ENCODE measurements around the gene FAM43A.

The FAM43A gene

DNA sequence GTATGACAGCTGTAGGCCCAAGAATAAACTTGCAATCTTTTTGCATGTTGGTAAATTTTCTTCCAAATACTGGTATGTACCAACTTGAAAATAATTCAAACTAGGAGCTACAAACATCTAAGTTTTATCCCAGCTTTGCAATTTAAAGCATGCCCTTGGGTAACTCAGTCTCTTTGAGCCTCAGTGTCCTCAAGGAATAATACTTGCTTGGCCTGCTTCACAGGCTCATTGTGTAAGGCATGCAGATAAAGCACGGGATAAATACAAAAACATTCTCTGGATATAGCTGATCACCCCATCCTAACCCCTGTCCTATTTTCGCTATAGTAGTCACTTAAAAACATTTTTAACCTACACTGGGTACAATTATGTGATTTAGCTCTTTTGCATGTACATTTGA, 42.9 kb upstream of the FAM43A start:
- no peak overlapping the region for H3K4me3 ChIP-seq (ENCODE audit: low read depth, low read length)
- DNase-seq (ENCODE audit: low read depth) = no peak
- TF ChIP-seq, protein P1, sequence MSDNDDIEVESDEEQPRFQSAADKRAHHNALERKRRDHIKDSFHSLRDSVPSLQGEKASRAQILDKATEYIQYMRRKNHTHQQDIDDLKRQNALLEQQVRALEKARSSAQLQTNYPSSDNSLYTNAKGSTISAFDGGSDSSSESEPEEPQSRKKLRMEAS (IDR thresholded peaks at IDR 0.05; ENCODE audit: low read depth, low read length) = no peak
- no peak for TF ChIP-seq POLR2A (IDR thresholded peaks at IDR 0.05; ENCODE audit: extremely low read depth, insufficient read length)
- no peak for TF ChIP-seq MYC (IDR thresholded peaks at IDR 0.05; ENCODE audit: low read depth, low read length)
- TF ChIP-seq, protein P2, sequence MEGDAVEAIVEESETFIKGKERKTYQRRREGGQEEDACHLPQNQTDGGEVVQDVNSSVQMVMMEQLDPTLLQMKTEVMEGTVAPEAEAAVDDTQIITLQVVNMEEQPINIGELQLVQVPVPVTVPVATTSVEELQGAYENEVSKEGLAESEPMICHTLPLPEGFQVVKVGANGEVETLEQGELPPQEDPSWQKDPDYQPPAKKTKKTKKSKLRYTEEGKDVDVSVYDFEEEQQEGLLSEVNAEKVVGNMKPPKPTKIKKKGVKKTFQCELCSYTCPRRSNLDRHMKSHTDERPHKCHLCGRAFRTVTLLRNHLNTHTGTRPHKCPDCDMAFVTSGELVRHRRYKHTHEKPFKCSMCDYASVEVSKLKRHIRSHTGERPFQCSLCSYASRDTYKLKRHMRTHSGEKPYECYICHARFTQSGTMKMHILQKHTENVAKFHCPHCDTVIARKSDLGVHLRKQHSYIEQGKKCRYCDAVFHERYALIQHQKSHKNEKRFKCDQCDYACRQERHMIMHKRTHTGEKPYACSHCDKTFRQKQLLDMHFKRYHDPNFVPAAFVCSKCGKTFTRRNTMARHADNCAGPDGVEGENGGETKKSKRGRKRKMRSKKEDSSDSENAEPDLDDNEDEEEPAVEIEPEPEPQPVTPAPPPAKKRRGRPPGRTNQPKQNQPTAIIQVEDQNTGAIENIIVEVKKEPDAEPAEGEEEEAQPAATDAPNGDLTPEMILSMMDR (IDR thresholded peaks at IDR 0.05; ENCODE audit: low read depth, low read length) = no peak

DNA sequence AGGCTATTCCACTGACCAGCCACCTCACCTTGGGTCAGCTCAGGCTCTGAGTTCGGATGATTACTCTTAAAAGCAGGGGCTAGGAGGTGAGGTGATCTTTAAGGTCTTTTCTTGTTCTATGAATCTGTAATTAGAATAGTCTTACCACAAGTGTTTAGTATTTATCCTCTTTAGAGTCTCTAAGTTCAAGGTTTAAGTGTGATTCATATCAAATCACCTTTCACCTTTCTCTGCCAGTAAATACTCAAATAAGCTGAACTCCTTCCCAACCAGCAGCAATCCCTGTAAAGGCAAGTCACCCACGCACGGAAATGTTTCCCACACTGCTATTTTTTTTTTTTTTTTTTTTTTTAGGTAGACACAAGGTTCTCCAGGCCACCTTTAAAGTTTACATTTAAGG, 37.9 kb upstream of the FAM43A start:
- TF ChIP-seq MYC (IDR thresholded peaks at IDR 0.05; ENCODE audit: low read depth, low read length) = no peak
- no peak for TF ChIP-seq POLR2A (IDR thresholded peaks at IDR 0.05; ENCODE audit: extremely low read depth, insufficient read length)
- TF ChIP-seq, protein P2 (IDR thresholded peaks at IDR 0.05; ENCODE audit: low read depth, low read length) = no peak
- TF ChIP-seq, protein P1 (IDR thresholded peaks at IDR 0.05; ENCODE audit: low read depth, low read length) = no peak
- no peak for DNase-seq (ENCODE audit: low read depth)
- H3K4me3 ChIP-seq (ENCODE audit: low read depth, low read length) = no peak overlapping the region

GRCh38 chr3:194654443-194654842, 31.2 kb upstream of the FAM43A start:
- TF ChIP-seq, protein P2 (IDR thresholded peaks at IDR 0.05; ENCODE audit: low read depth, low read length) = no peak
- TF ChIP-seq POLR2A (IDR thresholded peaks at IDR 0.05; ENCODE audit: extremely low read depth, insufficient read length) = no peak
- TF ChIP-seq, protein P1 (IDR thresholded peaks at IDR 0.05; ENCODE audit: low read depth, low read length) = no peak
- no peak for DNase-seq (ENCODE audit: low read depth)
- H3K4me3 ChIP-seq (ENCODE audit: low read depth, low read length) = no peak overlapping the region

- H3K4me3 ChIP-seq (ENCODE audit: low read depth, low read length) = no peak overlapping the region
- no peak for DNase-seq (ENCODE audit: low read depth)
- TF ChIP-seq, protein P2 (IDR thresholded peaks at IDR 0.05; ENCODE audit: low read depth, low read length) = no peak
- TF ChIP-seq, protein P1 (IDR thresholded peaks at IDR 0.05; ENCODE audit: low read depth, low read length) = no peak
- TF ChIP-seq POLR2A (IDR thresholded peaks at IDR 0.05; ENCODE audit: extremely low read depth, insufficient read length) (no peak), MYC (IDR thresholded peaks at IDR 0.05; ENCODE audit: low read depth, low read length) (no peak)
Observed at GRCh38 chr3:194657439-194657838, 28.2 kb upstream of the FAM43A start.

DNA sequence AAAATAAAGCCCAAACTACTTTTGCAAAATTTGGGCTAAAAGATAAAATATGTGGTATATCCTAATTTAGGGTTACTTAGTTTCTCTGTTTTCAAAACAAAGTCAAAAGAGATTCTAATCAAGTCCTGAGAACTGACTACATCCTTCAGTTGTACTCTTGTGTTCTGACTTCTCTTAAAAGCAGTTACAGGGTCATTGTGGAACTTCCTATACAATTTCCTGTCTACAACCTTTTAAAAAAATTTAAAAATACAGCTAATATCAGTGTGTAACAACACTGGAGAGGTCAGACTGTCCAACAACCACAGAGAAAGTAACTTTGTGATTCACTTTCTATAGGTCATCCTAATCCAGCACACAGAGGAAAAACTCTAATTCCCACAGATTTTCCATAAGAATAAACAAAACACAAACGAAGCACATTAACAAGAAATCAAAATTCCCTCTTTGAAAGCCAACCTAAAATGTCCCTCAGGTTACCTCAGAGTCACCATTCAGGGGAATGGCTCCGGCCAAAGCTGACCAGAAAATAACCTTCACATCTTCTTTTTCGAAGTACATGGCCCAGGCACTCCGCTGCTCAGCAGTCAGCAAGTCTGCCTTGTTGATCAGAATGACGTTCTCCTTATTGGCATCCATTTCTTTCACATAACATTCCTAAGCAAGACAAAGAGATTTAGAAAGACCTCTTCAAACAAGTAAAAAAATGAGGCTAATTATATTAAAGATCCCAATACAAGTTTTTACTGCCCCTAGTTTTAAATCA, 27.0 kb upstream of the FAM43A start:
- DNase-seq (ENCODE audit: low read depth) = no peak
- TF ChIP-seq, protein P2 (IDR thresholded peaks at IDR 0.05; ENCODE audit: low read depth, low read length) = no peak
- TF ChIP-seq MYC (IDR thresholded peaks at IDR 0.05; ENCODE audit: low read depth, low read length) (no peak), POLR2A (IDR thresholded peaks at IDR 0.05; ENCODE audit: extremely low read depth, insufficient read length) (no peak)
- TF ChIP-seq, protein P1 (IDR thresholded peaks at IDR 0.05; ENCODE audit: low read depth, low read length) = no peak
- no peak overlapping the region for H3K4me3 ChIP-seq (ENCODE audit: low read depth, low read length)
